Measurements from ENCODE around the gene CGB3.
"Not testable (repeated sequence)": the region's sequence is repeated elsewhere in the genome, so short reads cannot be mapped to it uniquely, and the experiment has no call there.

CGB3 gene

GRCh38 chr19:49042666-49043065, 18.5 kb upstream of the CGB3 start:
- not testable (repeated sequence) for DNase-seq

- DNase-seq, result no peak
Measured at GRCh38 chr19:49042177-49042576, 18.0 kb upstream of the CGB3 start.

- DNase-seq, result not testable (repeated sequence)
Measured at GRCh38 chr19:49039736-49040135, 15.6 kb upstream of the CGB3 start.

GRCh38 chr19:49038557-49039276, 14.6 kb upstream of the CGB3 start:
- not testable (repeated sequence) for DNase-seq

- not testable (repeated sequence) for DNase-seq
Measured at GRCh38 chr19:49038111-49038510, 14.0 kb upstream of the CGB3 start.

- not testable (repeated sequence) for DNase-seq
Measured at GRCh38 chr19:49036815-49037214, 12.7 kb upstream of the CGB3 start, which contains the start of gene CGB1. TSS of gene CGB1 (minus strand) at chr19:49036895. CDS start at chr19:49036711, 184 bp downstream.

- not testable (repeated sequence) for DNase-seq
Measured at GRCh38 chr19:49031642-49032301, 7.6 kb upstream of the CGB3 start, which contains the start of gene CGB2. TSS of gene CGB2 (plus strand) at chr19:49031890. CDS start at chr19:49032096, 206 bp downstream.

GRCh38 chr19:49030323-49030722, 6.2 kb upstream of the CGB3 start:
- not testable (repeated sequence) for DNase-seq

- DNase-seq, result not testable (repeated sequence)
Measured at GRCh38 chr19:49029749-49030148, 5.6 kb upstream of the CGB3 start.

GRCh38 chr19:49028686-49029085, 4.6 kb upstream of the CGB3 start:
- DNase-seq, result not testable (repeated sequence)

GRCh38 chr19:49025599-49025998, 1.5 kb upstream of the CGB3 start:
- not testable (repeated sequence) for DNase-seq

- not testable (repeated sequence) for DNase-seq
Measured at GRCh38 chr19:49025088-49025487, 955 bp upstream of the CGB3 start.

GRCh38 chr19:49022116-49022515, 2.0 kb downstream of the CGB3 start:
- DNase-seq, result no peak

GRCh38 chr19:49020931-49021895, 2.9 kb downstream of the CGB3 start:
- peak; percentile 30 for DNase-seq

- DNase-seq, result no peak
Measured at GRCh38 chr19:49020342-49020741, 3.8 kb downstream of the CGB3 start.

- peak; percentile 57 for DNase-seq
Measured at GRCh38 chr19:49019242-49019932, 4.7 kb downstream of the CGB3 start.

GRCh38 chr19:49018388-49019241, 5.5 kb downstream of the CGB3 start:
- DNase-seq, result peak; percentile 46

- DNase-seq, result peak; percentile 73
Measured at GRCh38 chr19:49017666-49018351, 6.3 kb downstream of the CGB3 start.

- no peak for DNase-seq
Measured at GRCh38 chr19:49017041-49017665, 7.0 kb downstream of the CGB3 start, which contains the start of gene LHB. TSS of gene LHB (minus strand) at chr19:49017091. CDS start at chr19:49017081, 10 bp downstream.

All from right kidney (tissue), 1 donor.